Keratinocyte (primary cell): ENCODE results near the gene BOC. TPM values are rescaled to one million over a fixed set of nuclear protein-coding genes. Genes with fewer than 3 reads are reported as not detected.

Experiments
- DNase-seq: peaks from one replicate; pipeline ENCODE4 v3.0.0-alpha.2; 2011; ENCODE audit warnings: low read depth, missing footprints, low spot score
- FAIRE-seq: peaks from 2 replicates; lab custom pipeline; 2011; peaks lifted over from hg19 to GRCh38; lab: Jason Lieb, UNC
- H2AFZ ChIP-seq: 2 replicates; pipeline ENCODE4 v1.6.0; 2012; ENCODE audit warnings: low read length, control low read depth, inconsistent platforms; ENCODE audit not compliant: control insufficient read depth
- H3K27ac ChIP-seq: 2 replicates; pipeline ENCODE4 v1.5.1; 2011; ENCODE audit warnings: low read length; ENCODE audit not compliant: control insufficient read depth, insufficient read depth
- H3K27me3 ChIP-seq: 3 replicates; pipeline ENCODE4 v1.6.0; 2011; ENCODE audit warnings: low read length; ENCODE audit not compliant: control insufficient read depth, insufficient read depth; ENCODE audit errors: extremely low read depth
- H3K36me3 ChIP-seq, 2 experiments: 2 replicates in 1 of 2; 3 replicates in 1 of 2; pipeline ENCODE4 v1.5.1; 2011; ENCODE audit warnings: low read length in 2 of 2, mild to moderate bottlenecking in 1 of 2; ENCODE audit not compliant: control insufficient read depth in 2 of 2, insufficient read depth in 2 of 2; ENCODE audit errors: extremely low read depth in 1 of 2
- H3K4me1 ChIP-seq: 3 replicates; pipeline ENCODE4 v1.5.1; 2011; ENCODE audit warnings: low read length; ENCODE audit not compliant: control insufficient read depth, insufficient read depth; ENCODE audit errors: extremely low read depth
- H3K4me2 ChIP-seq: 3 replicates; pipeline ENCODE4 v1.6.0; 2011; ENCODE audit warnings: low read depth, low read length; ENCODE audit not compliant: control insufficient read depth, insufficient read depth; ENCODE audit errors: extremely low read depth
- H3K4me3 ChIP-seq, 3 experiments: fragments of 200-600 bp in 1 of 3; sonication (generic) in 1 of 3; 2 replicates in 2 of 3; 3 replicates in 1 of 3; pipeline ENCODE4 v1.5.1; 2011 to 2016; ENCODE audit warnings: low read length in 3 of 3, mild to moderate bottlenecking in 3 of 3, control low read depth in 2 of 3, inconsistent platforms in 1 of 3, low read depth in 1 of 3, mixed read lengths in 1 of 3, mixed run types in 1 of 3, moderate library complexity in 1 of 3; ENCODE audit not compliant: control insufficient read depth in 2 of 3, insufficient read depth in 2 of 3; ENCODE audit errors: extremely low read depth in 1 of 3
- H3K79me2 ChIP-seq: 2 replicates; pipeline ENCODE4 v1.6.0; 2012; ENCODE audit warnings: low read length; ENCODE audit not compliant: control insufficient read depth, insufficient read depth
- H3K9ac ChIP-seq: 3 replicates; pipeline ENCODE4 v1.6.0; 2011; ENCODE audit warnings: low read length; ENCODE audit not compliant: control insufficient read depth, insufficient read depth; ENCODE audit errors: extremely low read depth
- H3K9me1 ChIP-seq: 3 replicates; pipeline ENCODE4 v1.6.0; 2011; ENCODE audit warnings: low read length; ENCODE audit not compliant: control insufficient read depth, insufficient read depth; ENCODE audit errors: extremely low read depth
- H3K9me3 ChIP-seq: 2 replicates; pipeline ENCODE4 v1.5.1; 2012; ENCODE audit warnings: low read depth, low read length; ENCODE audit not compliant: control insufficient read depth
- H4K20me1 ChIP-seq: 3 replicates; pipeline ENCODE4 v1.6.0; 2011; ENCODE audit warnings: low read length; ENCODE audit not compliant: control insufficient read depth, insufficient read depth; ENCODE audit errors: extremely low read depth
- CTCF ChIP-seq, 3 experiments: IDR thresholded peaks in 1 of 3; conservative IDR thresholded peaks in 1 of 3; optimal IDR thresholded peaks in 1 of 3; 2 replicates in 2 of 3; 3 replicates in 1 of 3; pipeline versions ENCODE3 to v1.5.1; 2011; ENCODE audit warnings: low read length in 3 of 3, mild to moderate bottlenecking in 3 of 3, moderate library complexity in 2 of 3, control low read depth in 1 of 3, inconsistent platforms in 1 of 3; ENCODE audit not compliant: insufficient read depth in 2 of 3; ENCODE audit errors: extremely low read depth in 1 of 3
- EZH2 ChIP-seq: IDR thresholded peaks from one replicate; pipeline ENCODE4 v1.6.1; 2012; ENCODE audit warnings: inconsistent platforms, mild to moderate bottlenecking, low read length, moderate library complexity
- dilution Hi-C: fragments of 300-500 bp; cut with MboI; formaldehyde crosslinking; loops from one replicate; pipeline ENCODE4 v1.7.0; 2020; ENCODE audit warnings: low sequenced_read_pairs; ENCODE audit not compliant: extremely low pct_ligation_motif_present
- polyA plus RNA-seq, 5 experiments: library from polyadenylated mRNA; depleted of rRNA in 3 of 5; stranded (reverse) in 3 of 5; stranded (forward) in 1 of 5; unstranded in 1 of 5; fragments of >200 nt; gene quantifications; 1 replicate in 1 of 5; 2 replicates in 3 of 5; 3 replicates in 1 of 5; pipeline versions ENCODE4 v1.2.1 to v1.2.3, GENCODE V29; 2011 to 2012; ENCODE audit warnings: missing spikeins in 2 of 5, low read depth in 1 of 5, low replicate concordance in 1 of 5

The BOC gene
- polyA plus RNA-seq, 1 donor (not counting 4 experiments of a cell fraction or from before 2014, with no cell fraction given), result 11.2 TPM

DNA sequence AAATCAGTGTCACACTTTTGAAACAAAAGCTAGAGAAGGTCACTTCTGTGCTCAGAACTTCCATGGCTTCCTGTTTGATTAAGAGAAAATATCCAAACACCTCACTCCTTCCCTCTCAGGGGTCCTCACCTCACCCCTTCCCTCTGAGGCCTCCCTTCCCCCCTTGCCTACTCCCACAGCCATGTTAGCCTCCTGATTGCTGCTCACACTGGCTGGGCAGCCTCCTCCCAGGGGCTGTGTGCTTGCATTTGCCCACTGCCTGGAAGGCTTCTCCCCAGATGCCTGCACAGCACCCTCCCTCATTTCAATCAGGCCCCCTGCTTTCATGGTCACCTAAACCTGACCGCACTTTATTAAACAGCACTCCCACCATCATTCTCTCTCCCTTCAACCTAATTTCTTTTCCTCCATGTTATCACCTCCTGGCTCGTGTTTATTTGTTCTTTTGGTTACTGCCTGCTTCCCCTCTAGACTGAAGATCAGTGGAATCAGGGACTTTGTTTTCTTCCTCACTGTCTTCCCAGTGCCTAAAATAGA is 10.4 kb downstream of the BOC start:
- TF ChIP-seq EZH2, result no peak
- TF ChIP-seq CTCF (optimal IDR thresholded peaks at IDR 0.05 in 1 of 3, IDR thresholded peaks at IDR 0.05 in 1 of 3, conservative IDR thresholded peaks at IDR 0.05 in 1 of 3; ENCODE audit: extremely low read depth in 1 of 3, insufficient read depth in 2 of 3, low read length in 3 of 3), result no peak
- peaks cover 1 to 4% of the 10 kb centered on the region in 2 experiments for H3K36me3 ChIP-seq
- no peaks in the 10 kb centered on the region for H3K9me3 ChIP-seq

GRCh38 chr3:113222451-113223086 is 11.2 kb downstream of the BOC start:
- DNase-seq (no peak), FAIRE-seq (no peak)
- no peak overlapping the region for H3K9ac ChIP-seq
- no peak overlapping the region for H3K4me3 ChIP-seq
- dilution Hi-C loops, result no loop called here
- TF ChIP-seq EZH2, result no peak
- no peak for TF ChIP-seq CTCF (optimal IDR thresholded peaks at IDR 0.05 in 1 of 3, IDR thresholded peaks at IDR 0.05 in 1 of 3, conservative IDR thresholded peaks at IDR 0.05 in 1 of 3; ENCODE audit: extremely low read depth in 1 of 3, insufficient read depth in 2 of 3, low read length in 3 of 3)
- no peaks in the 10 kb centered on the region for H4K20me1 ChIP-seq
- H3K27me3 ChIP-seq, result no peaks in the 10 kb centered on the region
- peaks cover 1 to 4% of the 10 kb centered on the region in 2 experiments for H3K36me3 ChIP-seq
- H3K9me1 ChIP-seq, result no peaks in the 10 kb centered on the region
- H3K4me1 ChIP-seq, result peaks cover 26% of the 10 kb centered on the region
- H3K9me3 ChIP-seq, result no peaks in the 10 kb centered on the region
- no peak overlapping the region for H2AFZ ChIP-seq
- no peak overlapping the region for H3K27ac ChIP-seq
- no peaks in the 10 kb centered on the region for H3K79me2 ChIP-seq
- H3K4me2 ChIP-seq, result no peak overlapping the region

More for the DNA sequence above, 10.4 kb downstream of the BOC start:
- no peaks in the 10 kb centered on the region for H3K79me2 ChIP-seq
- no peaks in the 10 kb centered on the region for H3K27me3 ChIP-seq
- no peak for FAIRE-seq
- H3K9ac ChIP-seq, result no peak overlapping the region
- H2AFZ ChIP-seq, result no peak overlapping the region
- no peaks in the 10 kb centered on the region for H4K20me1 ChIP-seq
- no peak for DNase-seq
- H3K4me1 ChIP-seq, result peaks cover 26% of the 10 kb centered on the region
- no peak overlapping the region for H3K4me2 ChIP-seq
- H3K4me3 ChIP-seq, result no peak overlapping the region
- H3K27ac ChIP-seq, result no peak overlapping the region
- no peaks in the 10 kb centered on the region for H3K9me1 ChIP-seq
- dilution Hi-C loops, result no loop called here
